Upper lobe of right lung (tissue), 1 donor: ENCODE measurements around the gene TNFRSF1B. TPM values are rescaled to one million over a fixed set of nuclear protein-coding genes. Genes with fewer than 3 reads are reported as not detected.

ENCODE experiments used
- ATAC-seq: fragments of 200-7000 bp; cut with Tn5 transposase; one replicate; pipeline ENCODE4 v1.9.1; 2020; ENCODE audit warnings: mild to moderate bottlenecking, moderate library complexity
- DNase-seq: peaks from one replicate; pipeline ENCODE4 v3.0.0-alpha.2; 2020
- H3K27ac ChIP-seq: fragments of 200-600 bp; one replicate; pipeline ENCODE4 v1.8.0; 2022
- H3K27me3 ChIP-seq: fragments of 200-600 bp; one replicate; pipeline ENCODE4 v1.8.0; 2022; ENCODE audit warnings: mild to moderate bottlenecking
- H3K36me3 ChIP-seq: fragments of 200-600 bp; one replicate; pipeline ENCODE4 v1.8.0; 2022
- H3K4me1 ChIP-seq: fragments of 200-600 bp; one replicate; pipeline ENCODE4 v1.8.0; 2022
- H3K4me3 ChIP-seq: fragments of 200-600 bp; one replicate; pipeline ENCODE4 v1.8.0; 2022; ENCODE audit warnings: mild to moderate bottlenecking
- H3K9me3 ChIP-seq: fragments of 200-600 bp; one replicate; pipeline ENCODE4 v1.8.0; 2022
- intact Hi-C: fragments of 100-400 bp; cut with DNase I; formaldehyde crosslinking; loops from one replicate; pipeline ENCODE4 v1.11.0; 2022
- total RNA-seq: library from RNA; stranded (reverse); fragmentation: NEBNext Ultra II Directional; extraction: Animal tissue kit (Norgen Biotek cat#: 25700); gene quantifications from one replicate; pipeline ENCODE4 v1.2.1, GENCODE V29; 2021
- TF ChIP-seq, protein P1 (sequence below): fragments of 200-600 bp; IDR thresholded peaks from one replicate; pipeline ENCODE4 v1.8.0; 2022; ENCODE audit warnings: antibody characterized with exemption
- donor health status: DM: no; HTN: yes; CAD: no; lungs with severe emphysema.

TNFRSF1B gene
- total RNA-seq, 1 donor from 2014 or later = 62.4 TPM

GRCh38 chr1:12204140-12204539 lies 37.3 kb downstream of the TNFRSF1B start:
- TF ChIP-seq, protein P1, sequence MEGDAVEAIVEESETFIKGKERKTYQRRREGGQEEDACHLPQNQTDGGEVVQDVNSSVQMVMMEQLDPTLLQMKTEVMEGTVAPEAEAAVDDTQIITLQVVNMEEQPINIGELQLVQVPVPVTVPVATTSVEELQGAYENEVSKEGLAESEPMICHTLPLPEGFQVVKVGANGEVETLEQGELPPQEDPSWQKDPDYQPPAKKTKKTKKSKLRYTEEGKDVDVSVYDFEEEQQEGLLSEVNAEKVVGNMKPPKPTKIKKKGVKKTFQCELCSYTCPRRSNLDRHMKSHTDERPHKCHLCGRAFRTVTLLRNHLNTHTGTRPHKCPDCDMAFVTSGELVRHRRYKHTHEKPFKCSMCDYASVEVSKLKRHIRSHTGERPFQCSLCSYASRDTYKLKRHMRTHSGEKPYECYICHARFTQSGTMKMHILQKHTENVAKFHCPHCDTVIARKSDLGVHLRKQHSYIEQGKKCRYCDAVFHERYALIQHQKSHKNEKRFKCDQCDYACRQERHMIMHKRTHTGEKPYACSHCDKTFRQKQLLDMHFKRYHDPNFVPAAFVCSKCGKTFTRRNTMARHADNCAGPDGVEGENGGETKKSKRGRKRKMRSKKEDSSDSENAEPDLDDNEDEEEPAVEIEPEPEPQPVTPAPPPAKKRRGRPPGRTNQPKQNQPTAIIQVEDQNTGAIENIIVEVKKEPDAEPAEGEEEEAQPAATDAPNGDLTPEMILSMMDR = no peak
- H3K4me1 ChIP-seq = peaks cover 6% of the 10 kb centered on the region
- intact Hi-C loops = no loop called here

GRCh38 chr1:12204754-12205658 lies 38.2 kb downstream of the TNFRSF1B start:
- intact Hi-C loops = loop anchor here (5.0 kb wide), 1 partner anchor 78 kb away; no protein-coding TSS in a partner anchor
- no peak for DNase-seq
- peaks cover 8% of the 10 kb centered on the region for H3K4me1 ChIP-seq
- H3K9me3 ChIP-seq = no peaks in the 10 kb centered on the region
- H3K4me3 ChIP-seq = no peak overlapping the region
- ATAC-seq = no peak
- TF ChIP-seq, protein P1 = no peak
- no peaks in the 10 kb centered on the region for H3K27me3 ChIP-seq
- peaks cover 35% of the 10 kb centered on the region for H3K36me3 ChIP-seq
- H3K27ac ChIP-seq = no peak overlapping the region

More at GRCh38 chr1:12204140-12204539, 37.3 kb downstream of the TNFRSF1B start:
- Histone ChIP-seq H3K27me3 (no peaks in the 10 kb centered on the region), H3K4me3 (no peak overlapping the region), H3K27ac (no peak overlapping the region), H3K9me3 (no peaks in the 10 kb centered on the region), H3K36me3 (peaks cover 36% of the 10 kb centered on the region)
- no peak for ATAC-seq
- DNase-seq = no peak

GRCh38 chr1:12206238-12206637 lies 39.4 kb downstream of the TNFRSF1B start:
- Histone ChIP-seq H3K27me3 (no peaks in the 10 kb centered on the region), H3K4me3 (no peak overlapping the region), H3K36me3 (peaks cover 30% of the 10 kb centered on the region), H3K9me3 (no peaks in the 10 kb centered on the region), H3K4me1 (peaks cover 8% of the 10 kb centered on the region), H3K27ac (no peak overlapping the region)
- intact Hi-C loops = loop anchor here (5.0 kb wide), 1 partner anchor 79 kb away; no protein-coding TSS in a partner anchor
- DNase-seq (no peak), ATAC-seq (no peak)
- TF ChIP-seq, protein P1 = no peak

DNA sequence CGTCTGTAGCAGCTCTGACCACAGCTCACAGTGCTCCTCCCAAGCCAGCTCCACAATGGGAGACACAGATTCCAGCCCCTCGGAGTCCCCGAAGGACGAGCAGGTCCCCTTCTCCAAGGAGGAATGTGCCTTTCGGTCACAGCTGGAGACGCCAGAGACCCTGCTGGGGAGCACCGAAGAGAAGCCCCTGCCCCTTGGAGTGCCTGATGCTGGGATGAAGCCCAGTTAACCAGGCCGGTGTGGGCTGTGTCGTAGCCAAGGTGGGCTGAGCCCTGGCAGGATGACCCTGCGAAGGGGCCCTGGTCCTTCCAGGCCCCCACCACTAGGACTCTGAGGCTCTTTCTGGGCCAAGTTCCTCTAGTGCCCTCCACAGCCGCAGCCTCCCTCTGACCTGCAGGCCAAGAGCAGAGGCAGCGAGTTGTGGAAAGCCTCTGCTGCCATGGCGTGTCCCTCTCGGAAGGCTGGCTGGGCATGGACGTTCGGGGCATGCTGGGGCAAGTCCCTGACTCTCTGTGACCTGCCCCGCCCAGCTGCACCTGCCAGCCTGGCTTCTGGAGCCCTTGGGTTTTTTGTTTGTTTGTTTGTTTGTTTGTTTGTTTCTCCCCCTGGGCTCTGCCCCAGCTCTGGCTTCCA lies 40.1 kb downstream of the TNFRSF1B start:
- H3K27me3 ChIP-seq = no peaks in the 10 kb centered on the region
- H3K27ac ChIP-seq = no peak overlapping the region
- intact Hi-C loops = loop anchor here (5.0 kb wide), 1 partner anchor 80 kb away; no protein-coding TSS in a partner anchor
- ATAC-seq = no peak
- H3K9me3 ChIP-seq = no peaks in the 10 kb centered on the region
- peaks cover 28% of the 10 kb centered on the region for H3K36me3 ChIP-seq
- no peak overlapping the region for H3K4me3 ChIP-seq
- DNase-seq = no peak
- peaks cover 8% of the 10 kb centered on the region for H3K4me1 ChIP-seq
- TF ChIP-seq, protein P1 = no peak

- TF ChIP-seq, protein P1 = no peak
- H3K36me3 ChIP-seq = peaks cover 15% of the 10 kb centered on the region
- DNase-seq (no peak), ATAC-seq (no peak)
- intact Hi-C loops = loop anchor here (5.0 kb wide), 1 partner anchor 81 kb away; no protein-coding TSS in a partner anchor
- H3K4me3 ChIP-seq = no peak overlapping the region
- H3K9me3 ChIP-seq = no peaks in the 10 kb centered on the region
- H3K27me3 ChIP-seq = no peaks in the 10 kb centered on the region
- H3K4me1 ChIP-seq = peaks cover 8% of the 10 kb centered on the region
- H3K27ac ChIP-seq = no peak overlapping the region
Observed at GRCh38 chr1:12208271-12208670, 41.5 kb downstream of the TNFRSF1B start.
